H1 (cell line): Measurements from ENCODE around the gene FAM193A. TPM values are rescaled to one million over a fixed set of nuclear protein-coding genes. Genes with fewer than 3 reads are reported as not detected.

Experiments
- BCL11A ChIP-seq, 2 experiments: IDR thresholded peaks; one replicate each; pipeline ENCODE4 v1.6.1; 2011; ENCODE audit warnings: low read depth in 2 of 2, low read length in 2 of 2, mild to moderate bottlenecking in 2 of 2
- CBX5 ChIP-seq: fragments of 300-800, 300-1000 bp; sonication (generic); IDR thresholded peaks from 2 replicates; pipeline ENCODE4 v1.7.1; 2016; ENCODE audit warnings: antibody characterized with exemption, low read length, low read depth
- CEBPB ChIP-seq: IDR thresholded peaks from 2 replicates; pipeline ENCODE4 v1.6.1; 2012; ENCODE audit warnings: low read depth, low read length
- CHD2 ChIP-seq: IDR thresholded peaks from 2 replicates; pipeline ENCODE4 v1.6.1; 2012; ENCODE audit warnings: low read length, improper control_type of control experiment
- NRF1 ChIP-seq: IDR thresholded peaks from 2 replicates; pipeline ENCODE4 v1.6.1; 2011; ENCODE audit warnings: mild to moderate bottlenecking, low read depth, low read length, improper control_type of control experiment
- SAP30 ChIP-seq: fragments of 300-600 bp; sonication (generic); IDR thresholded peaks from 2 replicates; pipeline ENCODE4 v1.7.1; 2012; ENCODE audit warnings: low read length, moderate library complexity, mild to moderate bottlenecking, inconsistent platforms; ENCODE audit not compliant: insufficient read depth, insufficient replicate concordance
- polyA plus RNA-seq, 7 experiments: library from polyadenylated mRNA; depleted of rRNA in 3 of 7; stranded (reverse) in 5 of 7; unstranded in 2 of 7; fragments of >200 nt in 5 of 7; fragments of 200-250 nt in 2 of 7; gene quantifications; 1 replicate in 5 of 7; 2 replicates in 1 of 7; 4 replicates in 1 of 7; pipeline versions ENCODE4 v1.2.1 to v1.2.3, GENCODE V29; 2011 to 2013; ENCODE audit warnings: missing spikeins in 2 of 7, mixed read lengths in 2 of 7
- total RNA-seq: library from RNA; stranded (reverse); fragmentation: NEBNext Ultra II Directional; extraction: Animal tissue kit (Norgen Biotek cat#: 25700); gene quantifications from 2 replicates; pipeline ENCODE4 v1.2.1, GENCODE V29; 2021

The FAM193A gene
- total and polyA plus RNA-seq, 2 of the 8 experiments (the other 6 are each of a cell fraction or from before 2014, with no cell fraction given): 8.7 to 26.2 TPM

GRCh38 chr4:2558301-2558700 is 21.9 kb downstream of the FAM193A start (continued):
- TF ChIP-seq BCL11A (IDR thresholded peaks at IDR 0.05; ENCODE audit: low read depth in 2 of 2, low read length in 2 of 2) (no peak), CBX5 (no peak), NRF1 (no peak), CEBPB (no peak), SAP30 (no peak), CHD2 (no peak)
- TF ChIP-seq, all 59 proteins: peak for 0
